Hepatocyte (in vitro differentiated cells): ENCODE measurements around the gene PARD3B. TPM values are rescaled to one million over a fixed set of nuclear protein-coding genes. Genes with fewer than 3 reads are reported as not detected.

Experiments used
- DNase-seq: peaks from one replicate; pipeline ENCODE4 v3.0.0-alpha.2; 2016; ENCODE audit warnings: low spot score
- H2AFZ ChIP-seq: fragments of 200-600 bp; sonication (generic); 2 replicates; pipeline ENCODE4 v1.6.0; 2016; ENCODE audit warnings: antibody characterized with exemption, mild to moderate bottlenecking
- H3K27ac ChIP-seq: fragments of 200-600 bp; sonication (generic); 2 replicates; pipeline ENCODE4 v1.5.1; 2016; ENCODE audit warnings: mild to moderate bottlenecking
- H3K27me3 ChIP-seq: fragments of 200-600 bp; sonication (generic); 2 replicates; pipeline ENCODE4 v1.6.1; 2016
- H3K36me3 ChIP-seq: fragments of 200-600 bp; sonication (generic); replicated peaks from 2 replicates; pipeline ENCODE4 v1.5.1; 2016; ENCODE audit warnings: low read depth; ENCODE audit not compliant: insufficient read depth
- H3K4me1 ChIP-seq: fragments of 200-600 bp; sonication (generic); 2 replicates; pipeline ENCODE4 v1.5.1; 2016; ENCODE audit warnings: mild to moderate bottlenecking, moderate library complexity; ENCODE audit not compliant: insufficient read depth
- H3K4me2 ChIP-seq: fragments of 200-600 bp; sonication (generic); 2 replicates; pipeline ENCODE4 v1.6.0; 2016
- H3K4me3 ChIP-seq: fragments of 200-600 bp; sonication (generic); 2 replicates; pipeline ENCODE4 v1.5.1; 2016; ENCODE audit warnings: mild to moderate bottlenecking
- H3K79me2 ChIP-seq: fragments of 200-600 bp; sonication (generic); 2 replicates; pipeline ENCODE4 v1.6.0; 2017; ENCODE audit warnings: mild to moderate bottlenecking
- H3K9me2 ChIP-seq: fragments of 200-600 bp; sonication (generic); replicated peaks from 2 replicates; pipeline ENCODE4 v1.6.0; 2017; ENCODE audit warnings: mild to moderate bottlenecking; ENCODE audit not compliant: insufficient read depth
- H3K9me3 ChIP-seq: fragments of 200-600 bp; sonication (generic); 2 replicates; pipeline ENCODE4 v1.5.1; 2016; ENCODE audit warnings: low read depth, mild to moderate bottlenecking
- H4K20me1 ChIP-seq: fragments of 200-600 bp; sonication (generic); 2 replicates; pipeline ENCODE4 v1.6.0; 2016; ENCODE audit warnings: mild to moderate bottlenecking; ENCODE audit not compliant: insufficient read depth, poor library complexity, severe bottlenecking
- CTCF ChIP-seq: fragments of 200-600 bp; sonication (generic); IDR thresholded peaks from 2 replicates; pipeline ENCODE4 v1.5.1; 2016; ENCODE audit warnings: antibody characterized with exemption, mild to moderate bottlenecking; ENCODE audit not compliant: poor library complexity
- EZH2 ChIP-seq: fragments of 200-600 bp; sonication (generic); IDR thresholded peaks from 2 replicates; pipeline ENCODE4 v1.6.1; 2016; ENCODE audit warnings: antibody characterized with exemption, mild to moderate bottlenecking, borderline replicate concordance
- EZH2phosphoT487 ChIP-seq: fragments of 200-600 bp; sonication (generic); IDR thresholded peaks from one replicate; pipeline ENCODE4 v1.6.1; 2018; ENCODE audit warnings: antibody characterized with exemption, mild to moderate bottlenecking, low read depth, moderate library complexity; ENCODE audit not compliant: unreplicated experiment, severe bottlenecking
- WGBS: methylation state at CpG from one replicate; pipeline ENCODE4 v1.1.6; 2016; ENCODE audit warnings: low lambda C conversion rate; ENCODE audit errors: missing lambda C conversion rate; 5-methylcytosine and 5-hydroxymethylcytosine counted together
- polyA plus RNA-seq: library from polyadenylated mRNA; unstranded; fragments of >200 nt; fragmentation: Nextera tagmentation; extraction: Ambion mirVana; gene quantifications from 2 replicates; pipeline ENCODE4 v1.2.1, GENCODE V29; 2016
- total RNA-seq: library from RNA; depleted of rRNA; stranded (reverse); fragments of >200 nt; gene quantifications from 2 replicates; pipeline ENCODE4 v1.2.3, GENCODE V29; 2014

PARD3B gene
- total and polyA plus RNA-seq, 2 experiments from 2014 or later: 11.5 to 21.7 TPM

- Histone ChIP-seq H3K79me2 (no peaks in the 10 kb centered on the region), H3K27me3 (no peaks in the 10 kb centered on the region), H3K4me3 (no peak overlapping the region), H3K36me3 (no peaks in the 10 kb centered on the region), H3K4me1 (peaks cover 6% of the 10 kb centered on the region), H2AFZ (no peak overlapping the region), H3K9me2 (no peaks in the 10 kb centered on the region), H3K27ac (no peak overlapping the region), H3K4me2 (peak overlapping the region; percentile 59), H4K20me1 (no peaks in the 10 kb centered on the region), H3K9me3 (no peaks in the 10 kb centered on the region)
- no peak for TF ChIP-seq EZH2phosphoT487
- no peak for TF ChIP-seq EZH2
- 46% methylated on average over 6 of the region's 6 CpGs for WGBS
- no peak for DNase-seq
Observed at GRCh38 chr2:205056151-205056561, 510.9 kb downstream of the PARD3B start.

GRCh38 chr2:205058409-205058808, 513.1 kb downstream of the PARD3B start:
- peaks cover 6% of the 10 kb centered on the region for H3K4me1 ChIP-seq
- no peaks in the 10 kb centered on the region for H3K36me3 ChIP-seq
- 93% methylated on average over 2 of the region's 2 CpGs for WGBS
- H3K79me2 ChIP-seq: no peaks in the 10 kb centered on the region
- H3K27me3 ChIP-seq: no peaks in the 10 kb centered on the region
- no peak overlapping the region for H2AFZ ChIP-seq
- TF ChIP-seq EZH2 (no peak), CTCF (no peak), EZH2phosphoT487 (no peak)
- H4K20me1 ChIP-seq: no peaks in the 10 kb centered on the region
- H3K27ac ChIP-seq: no peak overlapping the region
- H3K4me2 ChIP-seq: no peak overlapping the region
- H3K9me3 ChIP-seq: no peaks in the 10 kb centered on the region
- no peak for DNase-seq
- no peak overlapping the region for H3K4me3 ChIP-seq
- H3K9me2 ChIP-seq: no peaks in the 10 kb centered on the region

GRCh38 chr2:205060269-205060668, 515.0 kb downstream of the PARD3B start:
- H3K9me3 ChIP-seq: no peaks in the 10 kb centered on the region
- H2AFZ ChIP-seq: no peak overlapping the region
- H3K4me3 ChIP-seq: no peak overlapping the region
- H3K79me2 ChIP-seq: no peaks in the 10 kb centered on the region
- peak; percentile 32 for DNase-seq
- 56% methylated on average over 2 of the region's 2 CpGs for WGBS
- no peak overlapping the region for H3K4me2 ChIP-seq
- no peaks in the 10 kb centered on the region for H3K36me3 ChIP-seq
- no peaks in the 10 kb centered on the region for H3K9me2 ChIP-seq
- H3K27ac ChIP-seq: peak overlapping the region; percentile 4
- no peaks in the 10 kb centered on the region for H4K20me1 ChIP-seq
- no peaks in the 10 kb centered on the region for H3K27me3 ChIP-seq
- no peaks in the 10 kb centered on the region for H3K4me1 ChIP-seq
- TF ChIP-seq EZH2 (no peak), EZH2phosphoT487 (no peak), CTCF (no peak)

GRCh38 chr2:205066081-205066480, 520.8 kb downstream of the PARD3B start:
- Histone ChIP-seq H3K4me3 (no peak overlapping the region), H3K4me1 (no peaks in the 10 kb centered on the region), H3K9me3 (no peaks in the 10 kb centered on the region), H3K36me3 (no peaks in the 10 kb centered on the region), H3K79me2 (no peaks in the 10 kb centered on the region), H2AFZ (no peak overlapping the region), H4K20me1 (no peaks in the 10 kb centered on the region), H3K27me3 (no peaks in the 10 kb centered on the region), H3K27ac (no peak overlapping the region), H3K9me2 (no peaks in the 10 kb centered on the region), H3K4me2 (no peak overlapping the region)
- TF ChIP-seq EZH2phosphoT487 (no peak), CTCF (no peak), EZH2 (no peak)
- WGBS: 50% methylated on average over 5 of the region's 5 CpGs
- no peak for DNase-seq
